Right lobe of liver (tissue), 4 donors: ENCODE results near the gene EXOC3L2.

Experiments
- CTCF ChIP-seq, 4 donors: fragments of 200-600 bp in 3 of 4; fragments of 450-650 bp in 1 of 4; IDR thresholded peaks; one replicate each; pipeline versions ENCODE4 v1.5.1 to v1.8.0; 2016 to 2022; ENCODE audit warnings: antibody characterized with exemption in 4 of 4, mild to moderate bottlenecking in 2 of 4
- POLR2A ChIP-seq: fragments of 450-650 bp; IDR thresholded peaks from one replicate; pipeline ENCODE4 v1.6.1; 2017; ENCODE audit warnings: antibody characterized with exemption, mild to moderate bottlenecking
- donor health status: DM: no; HTN: no; CAD: no.
- donor health status: DM: no; HTN: no; CAD: no.
- donor health status: DM: no; HTN: yes; CAD: no.

DNA sequence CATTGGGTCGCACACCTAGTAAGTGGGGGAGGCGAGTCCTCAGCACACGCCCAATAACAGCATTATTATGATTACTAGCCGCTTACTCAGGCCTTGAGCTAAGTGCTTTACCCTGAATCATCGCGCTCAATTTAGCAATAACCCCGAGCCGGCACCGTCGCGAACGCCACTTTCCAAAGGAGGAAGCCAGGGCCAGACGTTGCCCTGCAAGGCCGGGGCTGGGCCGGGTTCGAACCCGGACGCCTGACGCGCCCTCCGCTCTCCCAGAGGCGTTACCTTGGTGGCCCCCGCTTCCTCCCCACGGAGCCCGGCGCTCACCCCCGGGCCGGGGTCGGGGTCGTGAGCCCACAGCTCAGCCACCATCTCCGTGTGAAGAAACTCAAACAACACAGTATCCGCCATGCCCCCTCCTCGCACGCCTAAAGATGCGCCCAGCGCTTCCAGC, 67.4 kb downstream of the EXOC3L2 start, which contains the start of gene TRAPPC6A:
- no peak for TF ChIP-seq CTCF (IDR thresholded peaks at IDR 0.05)
- peak; percentile 38 for TF ChIP-seq POLR2A
